Duodenal mucosa (tissue), 2 donors: ENCODE measurements around the gene CACNA2D1.

Experiments used
- H3K27ac ChIP-seq: one replicate; pipeline ENCODE4 v1.7.0; 2013; ENCODE audit warnings: low read depth, low read length
- H3K27me3 ChIP-seq, 2 donors: one replicate each; pipeline ENCODE4 v1.7.0; 2013; ENCODE audit warnings: low read length in 2 of 2, control low read depth in 1 of 2; ENCODE audit not compliant: insufficient read depth in 2 of 2, control insufficient read depth in 1 of 2
- H3K36me3 ChIP-seq, 2 donors: one replicate each; pipeline ENCODE4 v1.7.0; 2013; ENCODE audit warnings: low read length in 2 of 2, control low read depth in 1 of 2; ENCODE audit not compliant: insufficient read depth in 2 of 2, control insufficient read depth in 1 of 2
- H3K4me1 ChIP-seq, 2 donors: one replicate each; pipeline ENCODE4 v1.7.0; 2013; ENCODE audit warnings: low read length in 2 of 2, control low read depth in 1 of 2; ENCODE audit not compliant: insufficient read depth in 2 of 2, control insufficient read depth in 1 of 2
- H3K4me3 ChIP-seq, 2 donors: one replicate each; pipeline ENCODE4 v1.7.0; 2013; ENCODE audit warnings: low read length in 2 of 2, low read depth in 1 of 2
- H3K9ac ChIP-seq, 2 donors: one replicate each; pipeline ENCODE4 v1.7.0; 2013; ENCODE audit warnings: low read length in 2 of 2, low read depth in 1 of 2
- H3K9me3 ChIP-seq, 2 donors: one replicate each; pipeline ENCODE4 v1.7.0; 2013; ENCODE audit warnings: low read length in 2 of 2, control low read depth in 1 of 2; ENCODE audit not compliant: control insufficient read depth in 1 of 2

The CACNA2D1 gene

GRCh38 chr7:82081644-82082224 is 361.8 kb downstream of the CACNA2D1 start:
- Histone ChIP-seq H3K36me3 (no peaks in the 10 kb centered on the region), H3K27ac (no peak overlapping the region), H3K4me3 (no peak overlapping the region), H3K9ac (no peak overlapping the region), H3K9me3 (no peaks in the 10 kb centered on the region), H3K27me3 (no peaks in the 10 kb centered on the region), H3K4me1 (no peaks in the 10 kb centered on the region)

- H3K4me1 ChIP-seq: no peaks in the 10 kb centered on the region
- no peak overlapping the region for H3K4me3 ChIP-seq
- H3K9me3 ChIP-seq: no peaks in the 10 kb centered on the region
- H3K27me3 ChIP-seq: no peaks in the 10 kb centered on the region
- H3K27ac ChIP-seq: no peak overlapping the region
- no peak overlapping the region for H3K9ac ChIP-seq
- no peaks in the 10 kb centered on the region for H3K36me3 ChIP-seq
These were observed 363.2 kb downstream of the CACNA2D1 start for GRCh38 chr7:82080254-82080927.

- Histone ChIP-seq H3K27me3 (no peaks in the 10 kb centered on the region), H3K9ac (no peak overlapping the region), H3K36me3 (no peaks in the 10 kb centered on the region), H3K9me3 (no peaks in the 10 kb centered on the region), H3K4me3 (no peak overlapping the region), H3K27ac (no peak overlapping the region), H3K4me1 (no peaks in the 10 kb centered on the region)
These were observed 364.1 kb downstream of the CACNA2D1 start for GRCh38 chr7:82079527-82079926.

DNA sequence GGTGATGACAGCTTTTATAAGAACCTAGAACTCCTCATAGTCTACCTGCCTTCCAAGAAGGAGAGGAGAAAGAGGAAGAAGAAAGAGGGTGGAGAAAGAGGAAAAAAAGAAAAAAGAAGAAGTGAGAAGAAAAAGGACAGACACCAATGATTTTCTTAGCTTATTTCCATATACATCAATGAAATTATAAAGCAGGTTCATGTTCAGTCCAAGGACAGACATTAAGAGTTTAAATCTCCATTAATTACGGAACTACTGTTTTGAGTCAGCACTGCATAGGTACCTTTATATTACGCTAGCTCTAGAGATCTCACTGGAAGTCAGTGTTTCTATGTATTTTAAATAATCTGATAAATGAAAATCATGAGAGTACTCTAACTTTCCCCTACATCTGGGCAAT is 364.8 kb downstream of the CACNA2D1 start:
- no peaks in the 10 kb centered on the region for H3K27me3 ChIP-seq
- H3K4me3 ChIP-seq: no peak overlapping the region
- no peak overlapping the region for H3K9ac ChIP-seq
- H3K36me3 ChIP-seq: no peaks in the 10 kb centered on the region
- no peaks in the 10 kb centered on the region for H3K9me3 ChIP-seq
- H3K27ac ChIP-seq: no peak overlapping the region
- H3K4me1 ChIP-seq: no peaks in the 10 kb centered on the region

GRCh38 chr7:82071468-82071867 is 372.1 kb downstream of the CACNA2D1 start:
- H3K27me3 ChIP-seq: no peaks in the 10 kb centered on the region
- H3K27ac ChIP-seq: no peak overlapping the region
- H3K9me3 ChIP-seq: no peaks in the 10 kb centered on the region
- no peak overlapping the region for H3K9ac ChIP-seq
- H3K4me3 ChIP-seq: no peak overlapping the region
- H3K36me3 ChIP-seq: no peaks in the 10 kb centered on the region
- H3K4me1 ChIP-seq: no peaks in the 10 kb centered on the region

GRCh38 chr7:82067628-82068264 is 375.8 kb downstream of the CACNA2D1 start:
- Histone ChIP-seq H3K27ac (no peak overlapping the region), H3K9ac (no peak overlapping the region), H3K4me1 (no peaks in the 10 kb centered on the region), H3K36me3 (no peaks in the 10 kb centered on the region), H3K4me3 (no peak overlapping the region), H3K9me3 (no peaks in the 10 kb centered on the region), H3K27me3 (no peaks in the 10 kb centered on the region)

- Histone ChIP-seq H3K27ac (no peak overlapping the region), H3K4me1 (no peaks in the 10 kb centered on the region), H3K9me3 (no peaks in the 10 kb centered on the region), H3K4me3 (no peak overlapping the region), H3K27me3 (no peaks in the 10 kb centered on the region), H3K9ac (no peak overlapping the region), H3K36me3 (no peaks in the 10 kb centered on the region)
These were observed 386.1 kb downstream of the CACNA2D1 start for GRCh38 chr7:82057476-82057875.

DNA sequence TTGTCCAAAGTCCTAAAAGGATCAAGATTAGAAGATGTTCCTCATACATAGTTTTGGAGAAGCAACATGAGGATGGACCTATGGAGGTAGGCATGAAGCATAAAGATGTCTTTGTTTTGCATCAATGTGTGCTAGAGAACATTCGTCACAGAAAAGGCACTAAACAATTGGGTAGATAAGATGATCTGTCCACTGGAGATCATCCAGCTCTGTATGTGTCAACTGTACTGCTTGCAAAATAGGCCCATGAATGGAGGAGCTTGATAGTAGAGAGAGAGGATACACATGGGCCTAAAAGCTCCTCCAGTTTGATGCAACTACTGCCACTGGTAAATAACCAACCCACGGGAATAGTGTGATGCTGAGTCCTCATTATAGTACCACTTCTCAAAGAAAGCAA is 387.3 kb downstream of the CACNA2D1 start:
- no peaks in the 10 kb centered on the region for H3K27me3 ChIP-seq
- no peaks in the 10 kb centered on the region for H3K36me3 ChIP-seq
- H3K27ac ChIP-seq: no peak overlapping the region
- no peaks in the 10 kb centered on the region for H3K9me3 ChIP-seq
- H3K9ac ChIP-seq: no peak overlapping the region
- H3K4me1 ChIP-seq: no peaks in the 10 kb centered on the region
- no peak overlapping the region for H3K4me3 ChIP-seq

GRCh38 chr7:82054544-82054943 is 389.0 kb downstream of the CACNA2D1 start:
- no peaks in the 10 kb centered on the region for H3K9me3 ChIP-seq
- H3K4me3 ChIP-seq: no peak overlapping the region
- H3K9ac ChIP-seq: no peak overlapping the region
- no peaks in the 10 kb centered on the region for H3K36me3 ChIP-seq
- H3K27ac ChIP-seq: no peak overlapping the region
- H3K27me3 ChIP-seq: no peaks in the 10 kb centered on the region
- H3K4me1 ChIP-seq: no peaks in the 10 kb centered on the region

- no peak overlapping the region for H3K9ac ChIP-seq
- no peak overlapping the region for H3K4me3 ChIP-seq
- H3K27ac ChIP-seq: no peak overlapping the region
- no peaks in the 10 kb centered on the region for H3K9me3 ChIP-seq
- H3K4me1 ChIP-seq: no peaks in the 10 kb centered on the region
- H3K36me3 ChIP-seq: no peaks in the 10 kb centered on the region
- H3K27me3 ChIP-seq: no peaks in the 10 kb centered on the region
These were observed 390.0 kb downstream of the CACNA2D1 start for GRCh38 chr7:82053453-82054032.
